H9 (cell line): ENCODE data around the gene CAB39L. TPM values are rescaled to one million over a fixed set of nuclear protein-coding genes. Genes with fewer than 3 reads are reported as not detected.

Experiments used
- DNase-seq: peaks from one replicate; pipeline ENCODE4 v3.0.0-alpha.2; 2017
- H2AFZ ChIP-seq: one replicate; pipeline ENCODE4 v1.6.1; 2013; ENCODE audit warnings: mild to moderate bottlenecking, low read length, control low read depth, moderate library complexity
- H2AK5ac ChIP-seq: 2 replicates; pipeline ENCODE4 v1.6.1; 2013; ENCODE audit warnings: low read length, control low read depth, mixed read lengths; ENCODE audit not compliant: insufficient read length
- H2BK120ac ChIP-seq: one replicate; pipeline ENCODE4 v1.6.1; 2013; ENCODE audit warnings: low read depth, mild to moderate bottlenecking, low read length, control low read depth, inconsistent platforms; ENCODE audit not compliant: poor library complexity, severe bottlenecking
- H2BK12ac ChIP-seq: 2 replicates; pipeline ENCODE4 v1.6.1; 2013; ENCODE audit warnings: low read length, control low read depth, mixed read lengths, low read depth; ENCODE audit not compliant: insufficient read length
- H2BK15ac ChIP-seq: 2 replicates; pipeline ENCODE4 v1.6.1; 2013; ENCODE audit warnings: low read depth, low read length, control low read depth
- H2BK20ac ChIP-seq: one replicate; pipeline ENCODE4 v1.6.1; 2013; ENCODE audit warnings: low read depth, mild to moderate bottlenecking, low read length, control low read depth, inconsistent platforms; ENCODE audit not compliant: poor library complexity, severe bottlenecking
- H2BK5ac ChIP-seq: 2 replicates; pipeline ENCODE4 v1.6.1; 2013; ENCODE audit warnings: low read length, control low read depth, mixed read lengths; ENCODE audit not compliant: insufficient read length
- H3K14ac ChIP-seq: 2 replicates; pipeline ENCODE4 v1.6.1; 2013; ENCODE audit warnings: low read length, control low read depth; ENCODE audit not compliant: insufficient read depth
- H3K18ac ChIP-seq: 2 replicates; pipeline ENCODE4 v1.6.1; 2013; ENCODE audit warnings: low read depth, mild to moderate bottlenecking, mixed read lengths, low read length, control low read depth; ENCODE audit not compliant: insufficient read length
- H3K23ac ChIP-seq: 2 replicates; pipeline ENCODE4 v1.6.1; 2013; ENCODE audit warnings: low read length, control low read depth, mixed read lengths, low read depth; ENCODE audit not compliant: insufficient read length
- H3K23me2 ChIP-seq: 2 replicates; pipeline ENCODE4 v1.6.1; 2013; ENCODE audit warnings: low read depth, mild to moderate bottlenecking, mixed read lengths, low read length, control low read depth; ENCODE audit not compliant: insufficient read length, poor library complexity, severe bottlenecking
- H3K27ac ChIP-seq: 2 replicates; pipeline ENCODE4 v1.5.1; 2013; ENCODE audit warnings: low read length, control low read depth, mixed read lengths, low read depth; ENCODE audit not compliant: insufficient read length
- H3K27me3 ChIP-seq: 2 replicates; pipeline ENCODE4 v1.6.1; 2013; ENCODE audit warnings: low read length, control low read depth, inconsistent platforms; ENCODE audit not compliant: insufficient read depth
- H3K4ac ChIP-seq: 2 replicates; pipeline ENCODE4 v1.6.1; 2013; ENCODE audit warnings: low read depth, mild to moderate bottlenecking, control low read depth, inconsistent platforms, low read length, moderate library complexity
- H3K4me1 ChIP-seq: 2 replicates; pipeline ENCODE4 v1.6.1; 2013; ENCODE audit warnings: low read length, control low read depth, inconsistent platforms; ENCODE audit not compliant: insufficient read depth
- H3K4me2 ChIP-seq: 2 replicates; pipeline ENCODE4 v1.6.1; 2013; ENCODE audit warnings: low read length, control low read depth, mixed read lengths; ENCODE audit not compliant: insufficient read length, insufficient read depth
- H3K56ac ChIP-seq: 2 replicates; pipeline ENCODE4 v1.6.1; 2013; ENCODE audit warnings: low read depth, mild to moderate bottlenecking, mixed read lengths, low read length, control low read depth; ENCODE audit not compliant: insufficient read length
- H3K79me1 ChIP-seq: 2 replicates; pipeline ENCODE4 v1.6.1; 2013; ENCODE audit warnings: low read depth, mild to moderate bottlenecking, moderate library complexity, low read length, control low read depth, inconsistent platforms; ENCODE audit not compliant: insufficient read depth, poor library complexity, severe bottlenecking
- H3K79me2 ChIP-seq: 2 replicates; pipeline ENCODE4 v1.6.1; 2013; ENCODE audit warnings: low read length, control low read depth, inconsistent platforms; ENCODE audit not compliant: insufficient read depth
- H3K9ac ChIP-seq: 2 replicates; pipeline ENCODE4 v1.6.1; 2013; ENCODE audit warnings: low read length, control low read depth, mixed read lengths; ENCODE audit not compliant: insufficient read length; ENCODE audit errors: extremely low read depth
- H3K9me3 ChIP-seq: one replicate; pipeline ENCODE4 v1.6.1; 2013; ENCODE audit warnings: low read depth, low read length, inconsistent platforms; ENCODE audit not compliant: control insufficient read depth
- H3T11ph ChIP-seq: one replicate; pipeline ENCODE4 v1.6.1; 2013; ENCODE audit warnings: mild to moderate bottlenecking, low read length, control low read depth, inconsistent platforms
- H4K20me1 ChIP-seq: one replicate; pipeline ENCODE4 v1.6.1; 2013; ENCODE audit not compliant: control insufficient read depth, insufficient read length, insufficient read depth
- H4K5ac ChIP-seq: 2 replicates; pipeline ENCODE4 v1.6.1; 2013; ENCODE audit warnings: low read depth, mild to moderate bottlenecking, mixed read lengths, low read length, control low read depth; ENCODE audit not compliant: insufficient read length
- H4K8ac ChIP-seq: replicated peaks from 2 replicates; pipeline ENCODE4 v1.6.1; 2013; ENCODE audit warnings: low read length, control low read depth, mixed read lengths, low read depth; ENCODE audit not compliant: insufficient read length
- H4K91ac ChIP-seq: 2 replicates; pipeline ENCODE4 v1.6.1; 2013; ENCODE audit warnings: low read depth, mild to moderate bottlenecking, moderate library complexity, mixed read lengths, low read length, control low read depth; ENCODE audit not compliant: insufficient read length
- H3K27ac Mint-ChIP-seq, 3 experiments: 2 replicates in 2 of 3; 3 replicates in 1 of 3; pipeline ENCODE4 v1.8.0; 2020 to 2021; ENCODE audit warnings: mixed read lengths in 3 of 3, mild to moderate bottlenecking in 1 of 3, moderate library complexity in 1 of 3
- H3K27me3 Mint-ChIP-seq: 2 replicates; pipeline ENCODE4 v1.8.0; 2021; ENCODE audit warnings: low read depth, mild to moderate bottlenecking, moderate library complexity, mixed read lengths
- H3K36me3 Mint-ChIP-seq, 3 experiments: 2 replicates in 2 of 3; 3 replicates in 1 of 3; pipeline ENCODE4 v1.8.0; 2020 to 2021; ENCODE audit warnings: low read depth in 3 of 3, mixed read lengths in 3 of 3; ENCODE audit not compliant: insufficient read depth in 1 of 3
- H3K4me1 Mint-ChIP-seq, 2 experiments: 2 replicates each; pipeline ENCODE4 v1.8.0; 2020; ENCODE audit warnings: mixed read lengths in 2 of 2
- H3K4me3 Mint-ChIP-seq, 2 experiments: 2 replicates in 1 of 2; 3 replicates in 1 of 2; pipeline ENCODE4 v1.8.0; 2020 to 2021; ENCODE audit warnings: mild to moderate bottlenecking in 2 of 2, mixed read lengths in 2 of 2, moderate library complexity in 1 of 2
- H3K9me3 Mint-ChIP-seq, 2 experiments: 2 replicates in 1 of 2; 3 replicates in 1 of 2; pipeline ENCODE4 v1.8.0; 2020; ENCODE audit warnings: mild to moderate bottlenecking in 2 of 2, mixed read lengths in 2 of 2, moderate library complexity in 1 of 2
- WGBS: extraction: QIAGEN DNeasy Blood & Tissue Kit; methylation state at CpG from one replicate; pipeline ENCODE4 v1.1.7; 2013; ENCODE audit warnings: missing lambda C conversion rate, low lambda C conversion rate, mixed read lengths; ENCODE audit not compliant: insufficient read length; ENCODE audit errors: extremely low coverage; 5-methylcytosine and 5-hydroxymethylcytosine counted together
- total RNA-seq: library from RNA; stranded (reverse); gene quantifications from 2 replicates; pipeline ENCODE4 v1.2.1, GENCODE V29; 2021
- TF ChIP-seq, protein P1 (sequence below): fragments of 200-600 bp; sonication (generic); conservative IDR thresholded peaks from 3 replicates; pipeline ENCODE4 v1.8.0; 2021; ENCODE audit warnings: antibody characterized with exemption, mild to moderate bottlenecking

Gene CAB39L
- total RNA-seq, 1 experiment from 2014 or later = 6.0 TPM

DNA sequence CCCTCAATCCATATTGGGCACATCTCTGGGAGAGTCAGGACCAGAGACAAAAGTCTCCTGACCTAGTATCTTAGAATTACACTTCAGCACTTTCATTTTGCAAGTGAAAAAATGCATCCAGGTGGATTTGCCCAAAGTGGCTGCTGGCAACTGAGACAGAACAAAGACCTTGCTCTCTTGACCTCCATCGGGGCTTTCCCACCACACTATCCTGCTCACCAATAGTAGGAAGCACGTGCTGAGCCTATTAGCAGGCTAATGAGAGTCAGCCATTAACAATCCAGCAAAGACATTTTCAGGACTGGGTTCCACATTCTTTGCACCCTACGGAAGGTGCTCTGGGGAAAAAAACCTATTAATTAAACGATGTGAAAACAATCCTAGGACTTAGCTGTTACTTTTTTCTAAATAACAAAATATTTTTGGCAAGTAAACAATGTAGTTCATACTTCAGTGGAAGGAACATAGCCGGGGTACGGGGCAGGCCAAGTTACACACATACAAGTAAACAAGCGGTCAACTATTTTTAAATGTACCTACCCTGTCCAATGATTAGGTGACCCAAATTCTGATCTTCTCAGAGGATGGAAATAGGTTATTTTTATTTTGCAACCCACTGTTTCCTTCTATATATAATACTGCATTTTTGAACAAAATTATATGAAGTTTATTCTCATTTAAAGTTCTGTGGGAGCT lies 117.5 kb downstream of the CAB39L start:
- Histone ChIP-seq H3K79me1 (no peaks in the 10 kb centered on the region), H2AK5ac (no peak overlapping the region), H4K20me1 (no peaks in the 10 kb centered on the region), H2BK20ac (no peak overlapping the region), H3K23me2 (no peaks in the 10 kb centered on the region), H2BK15ac (no peak overlapping the region), H2BK5ac (no peak overlapping the region), H4K5ac (no peak overlapping the region), H3K79me2 (no peaks in the 10 kb centered on the region), H3K18ac (no peak overlapping the region), H3K27ac (no peak overlapping the region), H3K9ac (no peak overlapping the region), H2BK12ac (no peak overlapping the region), H2BK120ac (no peak overlapping the region), H3K4ac (no peak overlapping the region), H3K27me3 (no peaks in the 10 kb centered on the region), H3K9me3 (no peaks in the 10 kb centered on the region), H4K91ac (no peak overlapping the region), H3T11ph (no peak overlapping the region), H3K4me2 (no peak overlapping the region), H3K4me1 (no peaks in the 10 kb centered on the region), H4K8ac (no peak overlapping the region), H3K14ac (no peak overlapping the region), H2AFZ (no peak overlapping the region), H3K23ac (no peak overlapping the region), H3K56ac (no peak overlapping the region)
- Mint-ChIP-seq H3K4me3 (no peak overlapping the region), H3K9me3 (no peaks in the 10 kb centered on the region), H3K36me3 (no peaks in the 10 kb centered on the region), H3K4me1 (no peaks in the 10 kb centered on the region), H3K27ac (no peak overlapping the region), H3K27me3 (no peaks in the 10 kb centered on the region)
- TF ChIP-seq, protein P1, sequence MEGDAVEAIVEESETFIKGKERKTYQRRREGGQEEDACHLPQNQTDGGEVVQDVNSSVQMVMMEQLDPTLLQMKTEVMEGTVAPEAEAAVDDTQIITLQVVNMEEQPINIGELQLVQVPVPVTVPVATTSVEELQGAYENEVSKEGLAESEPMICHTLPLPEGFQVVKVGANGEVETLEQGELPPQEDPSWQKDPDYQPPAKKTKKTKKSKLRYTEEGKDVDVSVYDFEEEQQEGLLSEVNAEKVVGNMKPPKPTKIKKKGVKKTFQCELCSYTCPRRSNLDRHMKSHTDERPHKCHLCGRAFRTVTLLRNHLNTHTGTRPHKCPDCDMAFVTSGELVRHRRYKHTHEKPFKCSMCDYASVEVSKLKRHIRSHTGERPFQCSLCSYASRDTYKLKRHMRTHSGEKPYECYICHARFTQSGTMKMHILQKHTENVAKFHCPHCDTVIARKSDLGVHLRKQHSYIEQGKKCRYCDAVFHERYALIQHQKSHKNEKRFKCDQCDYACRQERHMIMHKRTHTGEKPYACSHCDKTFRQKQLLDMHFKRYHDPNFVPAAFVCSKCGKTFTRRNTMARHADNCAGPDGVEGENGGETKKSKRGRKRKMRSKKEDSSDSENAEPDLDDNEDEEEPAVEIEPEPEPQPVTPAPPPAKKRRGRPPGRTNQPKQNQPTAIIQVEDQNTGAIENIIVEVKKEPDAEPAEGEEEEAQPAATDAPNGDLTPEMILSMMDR = no peak
- no peak for DNase-seq
- no CpG with 5 or more reads among the region's 7 CpGs for WGBS
